HG03108 (cell line): Measurements from ENCODE around the gene SCARB2.
A peak's percentile ranks its signal among the peaks of the same experiment; 100 is the strongest.
"Not testable (repeated sequence)": the region's sequence is repeated elsewhere in the genome, so short reads cannot be mapped to it uniquely, and the experiment has no call there.

Experiments
- ATAC-seq: cut with Tn5 transposase; IDR thresholded peaks from one replicate; pipeline ENCODE4 v1.9.1; 2021; ENCODE audit warnings: moderate library complexity; ENCODE audit not compliant: unreplicated experiment

The SCARB2 gene, protein sequence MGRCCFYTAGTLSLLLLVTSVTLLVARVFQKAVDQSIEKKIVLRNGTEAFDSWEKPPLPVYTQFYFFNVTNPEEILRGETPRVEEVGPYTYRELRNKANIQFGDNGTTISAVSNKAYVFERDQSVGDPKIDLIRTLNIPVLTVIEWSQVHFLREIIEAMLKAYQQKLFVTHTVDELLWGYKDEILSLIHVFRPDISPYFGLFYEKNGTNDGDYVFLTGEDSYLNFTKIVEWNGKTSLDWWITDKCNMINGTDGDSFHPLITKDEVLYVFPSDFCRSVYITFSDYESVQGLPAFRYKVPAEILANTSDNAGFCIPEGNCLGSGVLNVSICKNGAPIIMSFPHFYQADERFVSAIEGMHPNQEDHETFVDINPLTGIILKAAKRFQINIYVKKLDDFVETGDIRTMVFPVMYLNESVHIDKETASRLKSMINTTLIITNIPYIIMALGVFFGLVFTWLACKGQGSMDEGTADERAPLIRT

DNA sequence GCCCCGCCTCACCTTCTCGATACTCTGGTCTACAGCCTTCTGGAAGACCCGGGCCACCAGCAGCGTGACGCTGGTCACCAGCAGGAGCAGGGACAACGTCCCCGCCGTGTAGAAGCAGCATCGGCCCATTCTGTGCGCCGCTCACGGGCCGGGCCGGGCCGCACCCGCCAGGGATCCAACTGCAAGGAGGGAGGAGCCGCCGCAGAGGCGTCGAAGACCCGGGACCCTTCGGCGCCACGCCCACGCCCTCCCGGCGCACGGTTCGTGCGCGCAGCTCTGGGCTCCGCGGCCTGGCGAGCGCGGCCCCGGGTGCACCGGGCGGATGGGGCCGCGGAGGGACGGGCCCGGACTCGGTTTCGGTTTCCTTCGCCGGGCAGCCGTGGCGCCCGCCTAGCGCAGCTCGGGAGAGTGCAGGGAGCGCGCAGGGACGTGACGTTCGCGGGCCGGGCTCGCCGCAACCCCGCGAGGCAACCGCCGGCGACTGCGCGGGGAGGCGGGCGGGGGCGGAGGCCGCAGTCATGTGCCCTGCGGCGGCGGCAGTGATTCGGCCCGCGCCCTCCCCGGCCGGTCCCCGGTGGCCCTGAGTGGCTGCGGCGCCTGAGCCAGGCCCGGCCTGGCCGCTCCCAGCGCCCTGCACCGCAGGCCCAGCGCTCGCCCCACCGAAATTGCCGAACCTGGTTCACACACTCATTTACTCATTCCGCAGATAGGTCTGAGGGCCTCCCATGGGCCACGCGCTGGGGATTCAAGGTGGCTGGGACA, at the start of gene SCARB2:
Gene SCARB2, minus strand, starts transcription at position 410 of the 762 bp plus-strand sequence. Its CDS starts 281 bp downstream, at position 129.
- peak; percentile 80 for ATAC-seq

DNA sequence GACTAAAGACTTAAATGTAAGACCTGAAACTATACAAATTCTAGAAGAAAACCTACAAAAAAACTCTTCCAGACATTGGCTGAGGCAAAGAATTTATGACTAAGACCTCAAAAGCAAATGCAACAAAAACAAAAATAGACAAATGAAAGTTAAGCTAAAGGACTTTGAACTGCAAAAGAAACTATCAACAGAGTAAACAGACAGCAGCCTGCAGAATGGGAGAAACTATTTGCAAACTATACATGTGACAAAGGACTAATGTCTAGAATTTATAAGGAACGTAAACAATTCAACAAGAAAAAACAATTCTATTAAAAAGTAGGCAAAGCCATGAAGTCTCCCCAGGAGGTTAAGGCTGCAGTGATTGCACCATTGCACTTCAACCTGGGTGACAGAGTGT, 46.9 kb upstream of the SCARB2 start:
- no peak for ATAC-seq

- no peak for ATAC-seq
These were observed 44.2 kb upstream of the SCARB2 start for GRCh38 chr4:76257824-76258223.

DNA sequence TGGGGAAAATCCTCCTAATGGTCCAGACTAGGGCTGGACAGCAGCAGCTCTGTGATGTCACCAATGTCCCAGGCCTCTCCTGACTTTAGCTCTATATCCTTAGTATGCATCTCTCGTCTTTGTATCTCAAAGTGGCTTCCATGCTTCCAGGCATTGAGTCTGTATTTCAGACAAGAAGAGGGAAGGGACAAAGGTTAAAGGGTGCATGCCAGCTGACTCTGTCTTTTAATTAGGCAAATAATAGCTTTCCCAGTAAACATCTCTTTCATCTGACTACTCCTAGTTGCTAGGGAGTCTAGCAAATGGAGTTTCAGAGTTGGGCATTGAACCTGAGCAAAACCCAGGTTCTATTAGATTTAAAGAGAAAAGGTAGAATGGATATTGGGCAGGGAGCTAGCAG, 43.3 kb upstream of the SCARB2 start:
- ATAC-seq = no peak

GRCh38 chr4:76256032-76256431, 42.4 kb upstream of the SCARB2 start:
- no peak for ATAC-seq

DNA sequence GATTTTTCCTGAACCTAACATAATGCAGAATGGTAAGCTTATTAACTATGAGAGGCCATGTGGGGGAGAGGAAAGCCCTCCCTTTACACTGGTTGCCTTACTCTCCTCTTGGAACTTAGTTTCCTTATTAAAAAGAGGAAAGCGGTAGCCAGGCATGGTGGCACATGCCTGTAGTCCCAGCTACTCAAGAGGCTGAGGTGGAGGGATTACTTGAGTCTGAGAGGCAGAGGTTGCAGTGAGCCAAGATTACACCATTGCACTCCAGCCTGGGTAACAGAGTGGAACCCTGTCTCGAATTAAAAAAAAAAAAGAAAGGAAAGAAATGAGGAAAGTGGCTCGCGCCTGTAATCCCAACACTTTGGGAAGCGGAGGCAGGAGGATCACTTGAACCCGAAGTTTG, 39.9 kb upstream of the SCARB2 start:
- no peak for ATAC-seq

DNA sequence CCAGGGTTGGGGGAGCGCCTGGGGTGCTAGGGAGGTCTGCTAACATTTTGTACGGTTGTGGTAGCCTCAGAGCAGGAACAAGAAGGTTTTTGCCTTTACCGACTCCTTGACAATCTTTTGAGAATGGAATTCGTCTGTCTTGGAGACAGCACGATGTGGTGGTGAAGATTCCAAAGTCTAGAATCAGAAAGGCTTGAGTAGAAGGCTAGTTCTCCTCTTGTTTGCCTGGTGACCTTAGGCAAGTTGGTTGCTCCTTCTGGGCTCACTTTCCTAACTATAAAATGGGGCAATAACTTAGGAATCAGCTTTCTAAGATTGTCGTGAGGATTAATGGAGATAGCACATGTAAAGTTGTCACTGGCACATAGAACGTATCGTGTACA, 38.6 kb upstream of the SCARB2 start:
- ATAC-seq = no peak

DNA sequence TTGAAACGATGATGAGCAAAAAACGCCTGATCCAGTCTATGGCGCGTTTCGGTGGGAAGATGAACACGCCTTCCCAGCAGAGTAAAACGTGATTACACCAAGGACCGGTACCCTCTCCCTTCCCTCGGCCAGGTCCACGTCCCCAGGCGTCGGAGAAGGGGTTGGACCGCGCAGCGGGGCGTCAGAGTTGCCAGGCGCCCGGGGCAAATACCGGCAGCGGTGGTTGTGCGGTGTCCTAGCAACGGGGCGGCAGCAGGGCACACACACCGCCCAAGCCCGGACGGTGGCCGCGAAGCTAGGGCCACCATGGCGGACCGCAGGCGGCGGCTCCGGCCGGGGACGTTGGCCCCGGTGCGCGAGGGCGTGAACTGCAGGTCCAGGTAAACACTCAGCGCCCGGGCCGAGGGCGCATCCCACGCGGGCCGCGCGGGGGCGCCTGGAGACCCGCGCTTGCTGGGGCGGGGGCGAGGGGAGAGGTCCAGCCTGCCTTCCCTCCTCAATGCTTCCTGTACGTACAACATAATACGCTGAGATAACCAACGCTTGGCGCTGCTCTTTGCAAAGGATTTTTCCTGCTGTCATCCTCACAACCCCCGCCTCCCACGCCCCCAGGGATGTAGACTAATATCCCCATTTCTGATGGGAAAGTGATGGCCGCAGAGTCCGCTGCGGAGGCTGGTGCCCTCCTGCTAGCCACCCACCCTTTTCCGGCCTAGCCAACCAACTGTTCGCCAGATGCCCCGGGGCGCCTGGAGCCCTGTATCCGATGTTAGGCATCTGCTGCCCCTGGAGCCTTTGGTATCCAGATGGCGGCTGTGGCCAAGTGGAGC, 38.0 kb upstream of the SCARB2 start, which contains the start of gene FAM47E:
Gene FAM47E, plus strand, starts transcription at position 281 of the 830 bp plus-strand sequence. Its CDS starts 26 bp downstream, at position 307.
- no peak for ATAC-seq

GRCh38 chr4:76250962-76251361, 37.3 kb upstream of the SCARB2 start:
- no peak for ATAC-seq

- ATAC-seq = no peak
These were observed 33.2 kb upstream of the SCARB2 start for GRCh38 chr4:76246852-76247251.

GRCh38 chr4:76246025-76246424, 32.4 kb upstream of the SCARB2 start:
- no peak for ATAC-seq

GRCh38 chr4:76243877-76244276, 30.3 kb upstream of the SCARB2 start:
- ATAC-seq = not testable (repeated sequence)

DNA sequence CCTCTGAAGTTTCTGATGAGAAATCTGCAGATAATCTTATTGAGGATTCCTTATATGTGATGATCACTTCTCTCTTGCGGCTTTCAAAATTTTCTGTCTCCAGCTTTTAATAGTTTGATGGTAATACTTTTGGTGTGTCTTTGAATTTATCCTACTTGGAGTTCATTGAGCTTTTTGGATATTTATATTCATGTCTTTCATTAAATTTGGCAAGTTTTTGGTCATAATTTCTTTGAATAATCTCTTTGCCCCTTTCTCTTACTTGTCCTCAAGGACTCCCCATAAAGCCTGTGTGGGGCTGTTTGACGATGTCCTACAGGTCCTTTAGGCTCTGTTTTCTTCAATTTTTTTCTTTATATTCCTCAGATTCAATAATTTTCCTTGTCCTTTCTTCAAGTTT, 26.6 kb upstream of the SCARB2 start:
- no peak for ATAC-seq

GRCh38 chr4:76238701-76239100, 25.1 kb upstream of the SCARB2 start:
- no peak for ATAC-seq

- no peak for ATAC-seq
These were observed 24.6 kb upstream of the SCARB2 start for GRCh38 chr4:76238236-76238635.

GRCh38 chr4:76235915-76236314, 22.3 kb upstream of the SCARB2 start:
- no peak for ATAC-seq

DNA sequence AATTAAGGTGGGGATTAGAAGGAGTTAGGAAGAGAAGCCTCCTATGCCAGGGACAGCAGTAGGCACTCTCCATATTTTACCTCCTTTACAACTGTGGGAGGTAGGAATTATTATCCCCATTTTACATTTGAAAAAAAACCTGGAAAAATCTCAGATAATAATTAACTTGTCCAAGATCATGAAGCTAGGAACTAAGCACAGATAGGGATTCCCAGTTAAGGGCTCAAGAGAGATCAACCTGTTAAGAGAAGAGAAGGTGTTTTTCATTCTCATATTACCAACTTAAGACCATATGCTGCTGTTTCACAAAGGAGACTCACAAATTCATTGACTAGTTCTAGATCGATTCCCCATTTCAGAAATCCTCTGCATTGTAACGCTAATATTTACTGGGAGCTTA, 21.8 kb upstream of the SCARB2 start:
- ATAC-seq = no peak

DNA sequence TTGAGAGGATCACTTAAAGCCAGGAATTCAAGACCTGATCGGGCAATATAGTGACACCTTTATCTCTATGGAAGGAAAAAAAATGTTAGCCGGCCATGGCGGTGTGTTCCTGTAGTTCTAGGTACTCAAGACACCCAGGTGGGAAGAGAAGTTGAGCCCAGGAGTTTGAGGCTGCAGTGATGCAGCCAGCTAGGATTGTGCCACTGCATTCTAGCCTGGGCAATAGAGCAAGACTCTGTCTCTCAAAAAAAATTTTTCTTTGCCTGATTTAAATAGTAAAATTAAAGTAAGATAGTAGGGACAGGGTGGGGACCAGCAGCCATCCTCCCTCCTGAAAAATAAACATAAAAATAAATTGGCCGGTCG, 21.0 kb upstream of the SCARB2 start:
- ATAC-seq = no peak

GRCh38 chr4:76233967-76234678, 20.5 kb upstream of the SCARB2 start:
- ATAC-seq = no peak

GRCh38 chr4:76233529-76233928, 19.9 kb upstream of the SCARB2 start:
- no peak for ATAC-seq

GRCh38 chr4:76233083-76233482, 19.5 kb upstream of the SCARB2 start:
- ATAC-seq = no peak
